Sigmoid colon (tissue), 4 donors: ENCODE results near the gene POMC.

Source experiments
- CTCF ChIP-seq, 4 experiments: fragments of 450-650 bp in 3 of 4; fragments of 200-600 bp in 1 of 4; IDR thresholded peaks; one replicate each; pipeline ENCODE4 v1.5.1; 2016 to 2019; ENCODE audit warnings: antibody characterized with exemption in 4 of 4, mild to moderate bottlenecking in 3 of 4, moderate library complexity in 2 of 4
- EP300 ChIP-seq, 4 donors: sonication (generic); formaldehyde crosslinking; IDR thresholded peaks; one replicate each; pipeline ENCODE4 v1.6.1; 2017; ENCODE audit warnings: antibody characterized with exemption in 4 of 4
- POLR2A ChIP-seq, 2 donors: fragments of 450-650 bp; IDR thresholded peaks; one replicate each; pipeline ENCODE4 v1.6.1; 2016; ENCODE audit warnings: antibody characterized with exemption in 2 of 2, mild to moderate bottlenecking in 2 of 2, moderate library complexity in 2 of 2

DNA sequence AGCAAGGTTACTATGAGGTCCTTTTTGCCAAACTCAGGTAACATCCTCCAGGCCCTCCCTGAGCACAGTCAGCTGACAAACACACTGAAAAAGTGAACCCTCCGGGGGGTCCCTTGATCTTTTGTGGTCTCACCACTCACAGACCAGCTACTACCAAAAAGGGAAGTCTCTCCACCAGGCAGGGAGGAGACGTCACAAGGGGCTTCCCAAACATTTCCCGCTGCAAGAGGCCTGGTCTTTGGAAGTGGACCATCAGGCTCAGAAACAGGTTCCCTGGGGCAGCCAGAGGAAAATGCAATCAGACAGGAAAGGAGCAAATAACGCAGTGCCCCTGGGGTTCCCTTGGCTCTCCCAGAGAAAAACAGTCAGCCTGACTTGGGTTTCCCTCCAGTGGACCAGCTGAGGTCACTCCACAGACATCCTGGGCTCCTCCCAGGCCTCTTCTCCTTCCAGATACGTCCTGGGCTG, 38.7 kb upstream of the POMC start:
- TF ChIP-seq CTCF (IDR thresholded peaks at IDR 0.05) (no peak), POLR2A (IDR thresholded peaks at IDR 0.05) (no peak), EP300 (IDR thresholded peaks at IDR 0.05) (no peak)
